Gastrocnemius medialis (tissue), 4 donors: ENCODE data around the gene AGBL1.

ENCODE experiments used
- CTCF ChIP-seq, 5 experiments: fragments of 450-650 bp in 3 of 5; fragments of 200-600 bp in 2 of 5; sonication (generic) in 2 of 5; IDR thresholded peaks in 4 of 5; conservative IDR thresholded peaks in 1 of 5; 1 replicate in 4 of 5; 2 replicates in 1 of 5; pipeline ENCODE4 v1.5.1; 2016 to 2019; ENCODE audit warnings: antibody characterized with exemption in 5 of 5, mild to moderate bottlenecking in 3 of 5, moderate library complexity in 3 of 5
- POLR2A ChIP-seq, 2 donors: fragments of 450-650 bp; IDR thresholded peaks; one replicate each; pipeline ENCODE4 v1.6.1; 2017; ENCODE audit warnings: antibody characterized with exemption in 2 of 2, mild to moderate bottlenecking in 2 of 2, moderate library complexity in 2 of 2

- TF ChIP-seq CTCF (IDR thresholded peaks at IDR 0.05 in 4 of 5, conservative IDR thresholded peaks at IDR 0.05 in 1 of 5), result no peak
- TF ChIP-seq POLR2A (IDR thresholded peaks at IDR 0.05), result no peak
These were observed 8.1 kb downstream of the AGBL1 start for GRCh38 chr15:86087808-86088207.
